ENCODE results near the gene SLC8A1.

Gene SLC8A1

GRCh38 chr2:40363631-40364030 is 88.3 kb downstream of the SLC8A1 start:
- no peak overlapping the region for H3K4me3 ChIP-seq (ENCODE audit: low read depth, low read length)
- DNase-seq (ENCODE audit: low read depth): no peak
- TF ChIP-seq CTCF (IDR thresholded peaks at IDR 0.05; ENCODE audit: insufficient read depth, low read depth, low read length, missing control alignments): no peak

GRCh38 chr2:40363231-40363630 is 88.7 kb downstream of the SLC8A1 start:
- no peak for DNase-seq (ENCODE audit: low read depth)
- no peak overlapping the region for H3K4me3 ChIP-seq (ENCODE audit: low read depth, low read length)
- no peak for TF ChIP-seq CTCF (IDR thresholded peaks at IDR 0.05; ENCODE audit: insufficient read depth, low read depth, low read length, missing control alignments)

- TF ChIP-seq CTCF (IDR thresholded peaks at IDR 0.05; ENCODE audit: insufficient read depth, low read depth, low read length, missing control alignments): no peak
- no peak for DNase-seq (ENCODE audit: low read depth)
- no peak overlapping the region for H3K4me3 ChIP-seq (ENCODE audit: low read depth, low read length)
Measured at GRCh38 chr2:40361478-40361877, 90.4 kb downstream of the SLC8A1 start.

- TF ChIP-seq CTCF (IDR thresholded peaks at IDR 0.05; ENCODE audit: insufficient read depth, low read depth, low read length, missing control alignments): no peak
- no peak overlapping the region for H3K4me3 ChIP-seq (ENCODE audit: low read depth, low read length)
- no peak for DNase-seq (ENCODE audit: low read depth)
Measured at GRCh38 chr2:40360652-40361051, 91.2 kb downstream of the SLC8A1 start.

GRCh38 chr2:40359811-40360210 is 92.1 kb downstream of the SLC8A1 start:
- H3K4me3 ChIP-seq (ENCODE audit: low read depth, low read length): no peak overlapping the region
- no peak for DNase-seq (ENCODE audit: low read depth)
- no peak for TF ChIP-seq CTCF (IDR thresholded peaks at IDR 0.05; ENCODE audit: insufficient read depth, low read depth, low read length, missing control alignments)

GRCh38 chr2:40358783-40359182 is 93.1 kb downstream of the SLC8A1 start:
- H3K4me3 ChIP-seq (ENCODE audit: low read depth, low read length): no peak overlapping the region
- no peak for DNase-seq (ENCODE audit: low read depth)
- no peak for TF ChIP-seq CTCF (IDR thresholded peaks at IDR 0.05; ENCODE audit: insufficient read depth, low read depth, low read length, missing control alignments)

- TF ChIP-seq CTCF (IDR thresholded peaks at IDR 0.05; ENCODE audit: insufficient read depth, low read depth, low read length, missing control alignments): no peak
- H3K4me3 ChIP-seq (ENCODE audit: low read depth, low read length): no peak overlapping the region
- DNase-seq (ENCODE audit: low read depth): no peak
Measured at GRCh38 chr2:40357667-40358066, 94.2 kb downstream of the SLC8A1 start.
